Measurements from ENCODE around the gene TRIM49D1. TPM values are rescaled to one million over a fixed set of nuclear protein-coding genes. Genes with fewer than 3 reads are reported as not detected.

The TRIM49D1 gene
- total and polyA plus RNA-seq, 5 donors, result not detected

Other genes starting within 250 kb of the TRIM49D1 start
- gene TRIM77, start 211.9 kb downstream of the TRIM49D1 start, total RNA-seq, result not detected
- gene TRIM77, start 211.9 kb downstream of the TRIM49D1 start, polyA plus RNA-seq, result not detected
- not detected for gene TRIM49, start 113.7 kb downstream of the TRIM49D1 start, total RNA-seq
- not detected for gene TRIM49, start 113.7 kb downstream of the TRIM49D1 start, polyA plus RNA-seq
- gene TRIM64B, start 43.8 kb downstream of the TRIM49D1 start, total RNA-seq, result not detected
- gene TRIM64B, start 43.8 kb downstream of the TRIM49D1 start, polyA plus RNA-seq, result not detected
- not detected for gene TRIM49D2, start 1.8 kb upstream of the TRIM49D1 start, total RNA-seq
- gene TRIM49D2, start 1.8 kb upstream of the TRIM49D1 start, polyA plus RNA-seq, result not detected
- gene TRIM64, start 43.8 kb upstream of the TRIM49D1 start, total RNA-seq, result not detected
- gene TRIM64, start 43.8 kb upstream of the TRIM49D1 start, polyA plus RNA-seq, result not detected
- not detected for gene TRIM49C, start 108.9 kb upstream of the TRIM49D1 start, total RNA-seq
- not detected for gene TRIM49C, start 108.9 kb upstream of the TRIM49D1 start, polyA plus RNA-seq
- gene UBTFL1, start 163.7 kb upstream of the TRIM49D1 start, total RNA-seq, result not detected
- not detected for gene UBTFL1, start 163.7 kb upstream of the TRIM49D1 start, polyA plus RNA-seq
- 1 to 10 TPM; 1.0 to 2.3 (median 1.7) TPM for gene NAALAD2, start 212.4 kb upstream of the TRIM49D1 start, total RNA-seq
- gene NAALAD2, start 212.4 kb upstream of the TRIM49D1 start, polyA plus RNA-seq, result 2.0 TPM

All from right cardiac atrium (tissue), 5 donors.